Type B pancreatic cell (in vitro differentiated cells): ENCODE results near the gene CD8A. TPM values are rescaled to one million over a fixed set of nuclear protein-coding genes. Genes with fewer than 3 reads are reported as not detected.
"Not testable (repeated sequence)": the region's sequence is repeated elsewhere in the genome, so short reads cannot be mapped to it uniquely, and the experiment has no call there.

Experiments
- DNase-seq: peaks from one replicate; pipeline ENCODE4 v3.0.0; 2021; ENCODE audit warnings: mixed read lengths; ENCODE audit not compliant: unreplicated experiment; ENCODE audit errors: extremely low spot score
- H3K27ac Mint-ChIP-seq: 2 replicates; pipeline ENCODE4 v1.8.0; 2021; ENCODE audit warnings: mild to moderate bottlenecking, mixed read lengths
- H3K27me3 Mint-ChIP-seq: 2 replicates; pipeline ENCODE4 v1.8.0; 2021; ENCODE audit warnings: mixed read lengths
- H3K36me3 Mint-ChIP-seq: 2 replicates; pipeline ENCODE4 v1.8.0; 2021; ENCODE audit warnings: mixed read lengths
- H3K4me1 Mint-ChIP-seq: one replicate; pipeline ENCODE4 v1.8.0; 2021; ENCODE audit warnings: mixed read lengths; ENCODE audit not compliant: unreplicated experiment
- H3K4me3 Mint-ChIP-seq: 2 replicates; pipeline ENCODE4 v1.8.0; 2021; ENCODE audit warnings: mild to moderate bottlenecking, mixed read lengths
- H3K9me3 Mint-ChIP-seq: 2 replicates; pipeline ENCODE4 v1.8.0; 2021; ENCODE audit warnings: mixed read lengths
- total RNA-seq: library from RNA; stranded (reverse); gene quantifications from 2 replicates; pipeline ENCODE4 v1.2.1, GENCODE V29; 2021; ENCODE audit warnings: low replicate concordance
- TF ChIP-seq, protein P1 (sequence below): fragments of 200-600 bp; sonication (generic); conservative IDR thresholded peaks from 2 replicates; pipeline ENCODE4 v1.5.0; 2021; ENCODE audit warnings: antibody characterized with exemption, mild to moderate bottlenecking

CD8A gene
- total RNA-seq, 1 donor from 2014 or later, result 0.34 TPM

DNA sequence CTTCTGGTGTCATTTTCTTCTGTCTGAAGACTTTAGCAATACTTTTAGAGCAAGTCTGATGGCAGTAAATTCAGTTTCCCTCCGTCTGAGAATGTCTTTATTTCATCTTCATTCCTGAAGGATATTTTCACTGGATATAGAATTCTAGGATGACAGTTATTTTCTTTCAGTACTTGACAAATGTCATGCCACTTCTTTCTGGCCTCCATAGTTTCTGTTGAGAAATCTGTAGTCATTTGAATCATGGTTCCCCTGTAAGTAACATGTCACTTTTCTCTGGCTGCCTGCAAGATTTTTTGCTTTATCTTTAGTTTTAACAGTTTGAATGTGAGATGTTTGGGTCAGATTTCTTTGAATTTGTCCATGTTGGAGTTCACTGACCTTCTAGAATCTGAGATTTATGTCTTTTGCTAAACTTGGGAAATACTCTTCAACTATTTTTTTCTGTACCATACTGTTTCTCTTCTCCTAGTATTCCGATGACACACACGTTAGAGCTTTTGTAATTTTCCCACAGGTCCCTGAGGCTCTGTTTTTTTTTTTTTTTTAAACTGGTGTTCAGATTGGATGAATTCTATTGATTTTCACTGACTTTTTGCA is 40.4 kb downstream of the CD8A start:
- H3K9me3 Mint-ChIP-seq, result peaks cover 11% of the 10 kb centered on the region
- DNase-seq, result no peak
- H3K36me3 Mint-ChIP-seq, result peaks cover 45% of the 10 kb centered on the region
- no peak overlapping the region for H3K4me3 Mint-ChIP-seq
- no peaks in the 10 kb centered on the region for H3K27me3 Mint-ChIP-seq
- no peak overlapping the region for H3K27ac Mint-ChIP-seq
- TF ChIP-seq, protein P1, sequence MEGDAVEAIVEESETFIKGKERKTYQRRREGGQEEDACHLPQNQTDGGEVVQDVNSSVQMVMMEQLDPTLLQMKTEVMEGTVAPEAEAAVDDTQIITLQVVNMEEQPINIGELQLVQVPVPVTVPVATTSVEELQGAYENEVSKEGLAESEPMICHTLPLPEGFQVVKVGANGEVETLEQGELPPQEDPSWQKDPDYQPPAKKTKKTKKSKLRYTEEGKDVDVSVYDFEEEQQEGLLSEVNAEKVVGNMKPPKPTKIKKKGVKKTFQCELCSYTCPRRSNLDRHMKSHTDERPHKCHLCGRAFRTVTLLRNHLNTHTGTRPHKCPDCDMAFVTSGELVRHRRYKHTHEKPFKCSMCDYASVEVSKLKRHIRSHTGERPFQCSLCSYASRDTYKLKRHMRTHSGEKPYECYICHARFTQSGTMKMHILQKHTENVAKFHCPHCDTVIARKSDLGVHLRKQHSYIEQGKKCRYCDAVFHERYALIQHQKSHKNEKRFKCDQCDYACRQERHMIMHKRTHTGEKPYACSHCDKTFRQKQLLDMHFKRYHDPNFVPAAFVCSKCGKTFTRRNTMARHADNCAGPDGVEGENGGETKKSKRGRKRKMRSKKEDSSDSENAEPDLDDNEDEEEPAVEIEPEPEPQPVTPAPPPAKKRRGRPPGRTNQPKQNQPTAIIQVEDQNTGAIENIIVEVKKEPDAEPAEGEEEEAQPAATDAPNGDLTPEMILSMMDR, result no peak
- H3K4me1 Mint-ChIP-seq, result peaks cover 8% of the 10 kb centered on the region

DNA sequence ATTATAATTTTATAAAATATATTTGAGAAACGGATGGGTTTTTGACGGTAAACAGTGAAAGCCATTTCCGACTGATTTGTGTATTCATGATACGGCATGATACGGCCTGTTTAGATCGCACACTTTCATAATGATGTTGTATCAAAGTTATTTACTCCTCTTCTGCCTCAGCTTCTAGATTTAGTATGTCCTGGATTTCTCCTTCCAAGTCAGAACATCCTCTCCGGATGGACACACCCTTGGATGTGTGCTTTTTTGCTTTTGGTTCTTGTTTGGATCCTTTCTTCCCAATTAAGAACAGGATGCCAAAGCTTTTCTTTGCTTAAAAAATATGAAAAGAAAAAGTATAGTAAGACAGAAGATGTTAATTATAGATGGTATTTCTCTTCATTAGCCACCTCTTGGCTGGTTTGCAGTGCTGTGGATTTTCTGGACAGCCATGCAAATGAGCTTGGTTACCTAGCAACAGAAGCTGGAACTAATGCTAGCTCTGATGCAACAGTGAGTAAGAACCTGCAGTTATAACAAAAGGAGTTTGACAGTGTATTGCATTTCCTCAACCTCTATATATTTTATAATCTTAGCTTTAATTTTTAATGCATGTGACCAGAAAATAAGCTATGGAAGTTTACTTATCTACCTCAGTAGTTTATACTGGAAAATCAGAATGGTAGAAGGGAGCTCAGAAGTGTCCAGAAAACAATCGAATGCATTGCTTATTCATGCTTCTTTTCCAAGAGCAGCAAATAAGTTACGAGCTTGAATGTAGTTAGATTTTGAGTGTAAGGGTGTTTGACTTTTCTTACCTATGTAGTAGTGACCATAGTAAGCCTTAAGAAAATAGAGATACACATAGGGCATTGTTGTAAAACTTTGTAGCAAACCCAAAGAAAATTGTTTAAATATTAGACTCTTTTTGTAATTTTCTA is 42.7 kb downstream of the CD8A start:
- Mint-ChIP-seq H3K4me1 (peaks cover 3% of the 10 kb centered on the region), H3K9me3 (peaks cover 11% of the 10 kb centered on the region), H3K36me3 (peaks cover 42% of the 10 kb centered on the region), H3K4me3 (no peak overlapping the region), H3K27me3 (no peaks in the 10 kb centered on the region), H3K27ac (no peak overlapping the region)
- DNase-seq, result no peak
- TF ChIP-seq, protein P1, result no peak

DNA sequence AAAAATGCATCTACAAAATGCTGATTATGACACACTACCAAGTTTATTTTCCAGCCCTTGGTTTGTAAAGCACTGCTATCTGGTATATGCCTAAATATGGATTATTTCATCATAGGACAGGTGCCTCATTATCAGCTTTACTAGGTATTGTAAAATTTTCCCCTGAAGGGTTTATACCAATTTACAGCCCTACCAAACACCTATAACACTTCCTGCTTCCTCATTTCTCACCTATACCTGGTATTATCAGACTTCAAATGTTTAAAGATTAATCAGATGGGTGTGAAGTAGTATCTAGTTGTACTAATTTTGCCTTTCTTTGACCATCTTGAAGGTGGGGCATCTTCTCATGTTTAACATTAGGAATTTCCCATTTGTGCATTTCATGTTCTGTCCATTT is 43.8 kb downstream of the CD8A start:
- H3K4me3 Mint-ChIP-seq, result no peak overlapping the region
- peaks cover 3% of the 10 kb centered on the region for H3K4me1 Mint-ChIP-seq
- no peaks in the 10 kb centered on the region for H3K27me3 Mint-ChIP-seq
- peaks cover 34% of the 10 kb centered on the region for H3K36me3 Mint-ChIP-seq
- peak overlapping the region; percentile 9 for H3K27ac Mint-ChIP-seq
- peaks cover 11% of the 10 kb centered on the region for H3K9me3 Mint-ChIP-seq
- TF ChIP-seq, protein P1, result no peak
- DNase-seq, result no peak

DNA sequence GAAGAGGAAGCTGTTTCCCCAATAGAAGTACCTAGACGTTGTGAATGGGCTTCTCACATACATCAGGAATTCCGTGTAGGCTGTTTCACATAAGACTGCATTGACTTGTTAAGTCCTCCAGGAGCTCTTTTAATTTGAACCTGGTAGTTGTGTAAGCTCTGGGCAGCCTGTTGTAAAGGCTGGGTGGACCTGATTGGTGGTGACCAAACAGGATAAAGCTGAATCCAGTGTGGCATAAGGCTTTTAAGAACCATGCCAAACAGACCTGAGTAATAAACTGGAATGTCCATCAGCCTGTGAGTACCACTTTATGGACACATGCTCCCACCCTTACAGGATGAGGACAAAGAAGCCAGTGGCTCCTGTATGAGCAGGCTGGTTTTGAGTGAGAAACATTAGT is 46.6 kb downstream of the CD8A start:
- H3K36me3 Mint-ChIP-seq, result peaks cover 18% of the 10 kb centered on the region
- H3K4me1 Mint-ChIP-seq, result peaks cover 3% of the 10 kb centered on the region
- H3K27me3 Mint-ChIP-seq, result no peaks in the 10 kb centered on the region
- H3K4me3 Mint-ChIP-seq, result no peak overlapping the region
- no peaks in the 10 kb centered on the region for H3K9me3 Mint-ChIP-seq
- DNase-seq, result no peak
- TF ChIP-seq, protein P1, result no peak
- H3K27ac Mint-ChIP-seq, result no peak overlapping the region

DNA sequence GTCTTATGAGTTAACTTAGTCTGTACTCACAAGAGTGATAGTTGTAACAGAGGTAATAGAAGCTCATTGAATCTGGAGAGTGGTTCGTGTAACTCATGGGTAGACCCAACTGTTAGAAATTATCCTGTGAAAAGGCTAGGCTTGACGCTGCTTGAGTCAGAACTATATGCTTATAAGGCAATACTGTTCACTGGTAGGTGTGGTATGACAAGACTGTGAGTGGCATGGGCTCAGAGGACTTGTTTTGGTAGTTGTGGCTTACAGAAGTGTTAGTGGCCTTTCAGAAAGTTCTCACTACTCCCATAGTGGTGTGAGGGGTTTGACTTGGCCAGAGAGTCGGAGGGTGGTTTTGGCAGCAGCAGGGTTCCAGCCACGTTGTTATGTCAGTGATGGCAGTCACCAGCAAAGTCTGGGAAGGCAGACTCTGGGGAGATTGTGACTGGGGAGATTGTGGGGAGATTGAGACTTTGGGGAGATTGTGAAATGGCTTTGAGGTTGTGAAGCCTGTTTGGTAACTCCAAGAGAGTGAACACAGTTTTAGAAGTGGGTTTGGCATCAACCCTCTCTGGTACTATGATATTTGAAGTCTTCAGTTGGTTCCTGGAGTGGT is 48.7 kb downstream of the CD8A start:
- not testable (repeated sequence) for H3K4me1 Mint-ChIP-seq, H3K27ac Mint-ChIP-seq, H3K9me3 Mint-ChIP-seq, DNase-seq, H3K4me3 Mint-ChIP-seq, H3K27me3 Mint-ChIP-seq
- H3K36me3 Mint-ChIP-seq, result peaks cover 10% of the 10 kb centered on the region

GRCh38 chr2:86739889-86740288 is 50.8 kb downstream of the CD8A start:
- H3K9me3 Mint-ChIP-seq, DNase-seq, H3K4me1 Mint-ChIP-seq, H3K27ac Mint-ChIP-seq, H3K4me3 Mint-ChIP-seq, H3K27me3 Mint-ChIP-seq, H3K36me3 Mint-ChIP-seq: not testable (repeated sequence)

- not testable (repeated sequence) for DNase-seq, H3K27ac Mint-ChIP-seq
These were observed 51.2 kb downstream of the CD8A start for GRCh38 chr2:86739485-86739884.

DNA sequence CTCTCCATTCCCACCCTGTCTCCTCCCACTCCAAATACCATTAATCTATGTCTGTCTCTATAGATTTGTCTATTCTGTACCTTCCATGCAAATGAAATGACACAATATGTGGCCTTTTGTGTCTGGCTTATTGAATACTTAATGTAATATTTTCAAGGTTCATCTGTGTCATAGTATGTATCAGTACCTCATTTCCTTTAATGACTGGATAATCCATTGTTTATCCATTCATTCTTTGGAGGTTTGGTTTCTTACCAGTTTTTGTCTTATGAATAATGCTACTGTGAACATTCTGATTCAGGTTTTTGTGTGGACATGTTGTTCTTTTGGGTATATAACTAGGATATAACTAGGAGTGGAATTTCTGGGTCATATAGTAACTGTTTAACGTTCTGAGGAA is 55.8 kb downstream of the CD8A start:
- not testable (repeated sequence) for H3K27ac Mint-ChIP-seq, H3K4me1 Mint-ChIP-seq, DNase-seq, H3K9me3 Mint-ChIP-seq, H3K4me3 Mint-ChIP-seq, H3K36me3 Mint-ChIP-seq, H3K27me3 Mint-ChIP-seq

More at GRCh38 chr2:86739485-86739884, 51.2 kb downstream of the CD8A start:
- not testable (repeated sequence) for H3K36me3 Mint-ChIP-seq, H3K4me1 Mint-ChIP-seq, H3K27me3 Mint-ChIP-seq, H3K9me3 Mint-ChIP-seq, H3K4me3 Mint-ChIP-seq
